ENCODE measurements around the gene AQP3. TPM values are rescaled to one million over a fixed set of nuclear protein-coding genes. Genes with fewer than 3 reads are reported as not detected.

AQP3 gene
- total and polyA plus RNA-seq, 2 of the 13 experiments (the other 11 are each of a cell fraction or from before 2014, with no cell fraction given), result 1.4 to 5.5 TPM

DNA sequence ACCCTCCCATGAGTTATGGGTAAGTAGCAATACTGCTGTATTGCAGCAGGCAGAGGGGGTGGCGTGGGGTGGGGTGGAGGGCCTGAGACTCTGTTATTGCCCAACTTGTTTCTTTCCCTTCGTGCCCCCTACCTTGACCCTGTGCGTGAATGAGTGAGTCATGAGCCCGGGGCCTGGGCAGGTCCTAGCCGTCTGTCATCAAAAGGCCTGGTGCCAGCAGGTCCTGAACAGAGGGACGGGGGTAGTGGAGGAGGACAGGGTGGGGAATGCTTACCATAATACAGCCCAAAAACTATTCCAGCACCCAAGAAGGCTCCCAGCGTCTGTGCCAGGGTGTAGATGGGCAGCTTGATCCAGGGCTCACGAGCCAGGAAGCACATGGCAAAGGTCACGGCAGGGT lies 4.3 kb downstream of the AQP3 start (continued):
- TF ChIP-seq RERE (CRISPR knock-in tag; IDR thresholded peaks at IDR 0.05; ENCODE audit: low read depth), result 0 out of 2 replicates have a peak, but pooled peaks have one; percentile 23
- TF ChIP-seq, protein P1, sequence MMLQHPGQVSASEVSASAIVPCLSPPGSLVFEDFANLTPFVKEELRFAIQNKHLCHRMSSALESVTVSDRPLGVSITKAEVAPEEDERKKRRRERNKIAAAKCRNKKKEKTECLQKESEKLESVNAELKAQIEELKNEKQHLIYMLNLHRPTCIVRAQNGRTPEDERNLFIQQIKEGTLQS (CRISPR knock-in tag; IDR thresholded peaks at IDR 0.05), result 0 out of 2 replicates have a peak, but pooled peaks have one; percentile 38
- TF ChIP-seq FOSL2 (CRISPR knock-in tag; IDR thresholded peaks at IDR 0.05), result peak; percentile 97
- TF ChIP-seq, protein P2, sequence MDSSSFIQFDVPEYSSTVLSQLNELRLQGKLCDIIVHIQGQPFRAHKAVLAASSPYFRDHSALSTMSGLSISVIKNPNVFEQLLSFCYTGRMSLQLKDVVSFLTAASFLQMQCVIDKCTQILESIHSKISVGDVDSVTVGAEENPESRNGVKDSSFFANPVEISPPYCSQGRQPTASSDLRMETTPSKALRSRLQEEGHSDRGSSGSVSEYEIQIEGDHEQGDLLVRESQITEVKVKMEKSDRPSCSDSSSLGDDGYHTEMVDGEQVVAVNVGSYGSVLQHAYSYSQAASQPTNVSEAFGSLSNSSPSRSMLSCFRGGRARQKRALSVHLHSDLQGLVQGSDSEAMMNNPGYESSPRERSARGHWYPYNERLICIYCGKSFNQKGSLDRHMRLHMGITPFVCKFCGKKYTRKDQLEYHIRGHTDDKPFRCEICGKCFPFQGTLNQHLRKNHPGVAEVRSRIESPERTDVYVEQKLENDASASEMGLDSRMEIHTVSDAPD (CRISPR knock-in tag; IDR thresholded peaks at IDR 0.05), result no peak
- TF ChIP-seq FOXA3 (CRISPR knock-in tag; IDR thresholded peaks at IDR 0.05), result peak; percentile 51; the same call in 1 of the 2 replicates
- no peak for TF ChIP-seq ZNF230 (CRISPR knock-in tag; IDR thresholded peaks at IDR 0.05)
- TF ChIP-seq MEF2D (CRISPR knock-in tag; IDR thresholded peaks at IDR 0.05), result no peak
- TF ChIP-seq ARID5B (CRISPR knock-in tag; IDR thresholded peaks at IDR 0.05), result peak; percentile 81
- no peak for TF ChIP-seq SOX13 (IDR thresholded peaks at IDR 0.05)
- TF ChIP-seq SOX13 (CRISPR knock-in tag; conservative IDR thresholded peaks at IDR 0.05 in 1 of 2, IDR thresholded peaks at IDR 0.05 in 1 of 2), result peak in 1 of 2 experiments; percentile 47; a peak in 1 of 4 replicates
- peak; percentile 18; the same call in 1 of the 2 replicates for TF ChIP-seq TCF7 (IDR thresholded peaks at IDR 0.05; ENCODE audit: low read depth)
- TF ChIP-seq NR2F1 (CRISPR knock-in tag; IDR thresholded peaks at IDR 0.05), result peak; percentile 90 to 92
- no peak for TF ChIP-seq NFATC3 (CRISPR knock-in tag; IDR thresholded peaks at IDR 0.05)
- no peak for TF ChIP-seq ZNF777 (CRISPR knock-in tag; IDR thresholded peaks at IDR 0.05)
- TF ChIP-seq, protein P3, sequence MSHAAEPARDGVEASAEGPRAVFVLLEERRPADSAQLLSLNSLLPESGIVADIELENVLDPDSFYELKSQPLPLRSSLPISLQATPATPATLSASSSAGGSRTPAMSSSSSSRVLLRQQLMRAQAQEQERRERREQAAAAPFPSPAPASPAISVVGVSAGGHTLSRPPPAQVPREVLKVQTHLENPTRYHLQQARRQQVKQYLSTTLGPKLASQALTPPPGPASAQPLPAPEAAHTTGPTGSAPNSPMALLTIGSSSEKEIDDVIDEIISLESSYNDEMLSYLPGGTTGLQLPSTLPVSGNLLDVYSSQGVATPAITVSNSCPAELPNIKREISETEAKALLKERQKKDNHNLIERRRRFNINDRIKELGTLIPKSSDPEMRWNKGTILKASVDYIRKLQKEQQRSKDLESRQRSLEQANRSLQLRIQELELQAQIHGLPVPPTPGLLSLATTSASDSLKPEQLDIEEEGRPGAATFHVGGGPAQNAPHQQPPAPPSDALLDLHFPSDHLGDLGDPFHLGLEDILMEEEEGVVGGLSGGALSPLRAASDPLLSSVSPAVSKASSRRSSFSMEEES (CRISPR knock-in tag; IDR thresholded peaks at IDR 0.05), result peak; percentile 49; the same call in 1 of the 2 replicates

Measured in HepG2 (cell line).